OCI-LY3 (cell line): Measurements from ENCODE around the gene SULT1C3.

Source experiments
- H2AFZ ChIP-seq: fragments of 200-600, 300-600 bp; shearing (Covaris generic); 2 replicates; pipeline ENCODE4 v1.6.0; 2014; ENCODE audit warnings: antibody characterized with exemption, low read depth, low read length
- H3K27ac ChIP-seq: fragments of 200-600, 300-600 bp; sonication (generic); 2 replicates; pipeline ENCODE4 v1.5.1; 2014; ENCODE audit warnings: mild to moderate bottlenecking, low read length, moderate library complexity, mixed read lengths
- H3K27me3 ChIP-seq: fragments of 200-600, 300-600 bp; sonication (generic); 2 replicates; pipeline ENCODE4 v1.6.1; 2014; ENCODE audit warnings: low read depth, low read length, mixed read lengths
- H3K36me3 ChIP-seq: fragments of 200-600, 300-600 bp; sonication (generic); replicated peaks from 2 replicates; pipeline ENCODE3; 2014; ENCODE audit warnings: low read depth, low read length, mixed read lengths
- H3K4me1 ChIP-seq: fragments of 300-600, 200-600 bp; sonication (generic); 2 replicates; pipeline ENCODE4 v1.6.1; 2014; ENCODE audit warnings: low read length, mixed read lengths
- H3K4me2 ChIP-seq: fragments of 200-600, 300-600 bp; sonication (generic); 2 replicates; pipeline ENCODE4 v1.6.1; 2014; ENCODE audit warnings: low read length, mixed read lengths
- H3K4me3 ChIP-seq: fragments of 300-600, 200-600 bp; sonication (generic); 2 replicates; pipeline ENCODE4 v1.5.1; 2014; ENCODE audit warnings: antibody characterized with exemption, mild to moderate bottlenecking, low read length, moderate library complexity
- H3K79me2 ChIP-seq: fragments of 300-600, 200-600 bp; shearing (Covaris generic); 2 replicates; pipeline ENCODE4 v1.6.1; 2014; ENCODE audit warnings: mild to moderate bottlenecking, low read length, mixed read lengths
- H3K9ac ChIP-seq: fragments of 300-600, 200-600 bp; shearing (Covaris generic); 2 replicates; pipeline ENCODE4 v1.6.0; 2014; ENCODE audit warnings: mild to moderate bottlenecking, low read length, moderate library complexity
- H3K9me3 ChIP-seq: fragments of 200-600, 300-600 bp; shearing (Covaris generic); 2 replicates; pipeline ENCODE4 v1.6.1; 2014; ENCODE audit warnings: low read length, mixed read lengths; ENCODE audit not compliant: insufficient read depth
- H4K20me1 ChIP-seq: fragments of 200-600, 300-600 bp; sonication (generic); 2 replicates; pipeline ENCODE4 v1.6.1; 2016; ENCODE audit warnings: low read length, mixed read lengths; ENCODE audit not compliant: insufficient read depth
- EZH2phosphoT487 ChIP-seq: fragments of 200-600 bp; shearing (Covaris generic); IDR thresholded peaks from 2 replicates; pipeline ENCODE4 v1.6.1; 2018; ENCODE audit warnings: antibody characterized with exemption, mixed run types, low read depth
- TF ChIP-seq, protein P1 (sequence below): fragments of 200-600, 300-600 bp; sonication (generic); IDR thresholded peaks from 2 replicates; pipeline ENCODE4 v1.5.1; 2014; ENCODE audit warnings: antibody characterized with exemption, low read length, low read depth

Gene SULT1C3

DNA sequence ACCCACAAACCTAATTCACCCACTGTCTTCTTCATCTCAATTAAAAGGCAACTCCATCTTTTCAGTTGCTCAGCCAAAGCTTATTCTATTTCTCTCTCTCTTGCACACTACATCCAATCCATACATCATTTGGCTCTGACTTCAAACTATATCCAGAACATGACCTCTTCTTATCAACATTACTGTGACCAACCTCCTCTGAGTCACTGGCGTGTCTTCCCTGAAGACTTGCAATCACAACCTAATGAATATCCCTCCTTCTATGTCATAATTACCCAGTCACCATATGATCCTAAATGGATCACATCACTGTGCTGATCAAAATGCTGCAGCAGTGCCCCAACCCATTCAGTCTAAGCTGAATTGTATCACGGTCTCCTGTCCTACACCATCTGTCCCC, 22.6 kb upstream of the SULT1C3 start:
- Histone ChIP-seq H3K79me2 (no peaks in the 10 kb centered on the region), H3K9me3 (no peaks in the 10 kb centered on the region), H3K27ac (no peak overlapping the region), H2AFZ (no peak overlapping the region), H3K9ac (no peak overlapping the region), H3K4me1 (peaks cover 6% of the 10 kb centered on the region; the same call in 1 of the 2 replicates), H4K20me1 (no peaks in the 10 kb centered on the region), H3K27me3 (0 out of 2 replicates have a peak, but pooled peaks cover 3% of the 10 kb centered on the region), H3K36me3 (no peaks in the 10 kb centered on the region), H3K4me3 (no peak overlapping the region), H3K4me2 (no peak overlapping the region)
- no peak for TF ChIP-seq EZH2phosphoT487

DNA sequence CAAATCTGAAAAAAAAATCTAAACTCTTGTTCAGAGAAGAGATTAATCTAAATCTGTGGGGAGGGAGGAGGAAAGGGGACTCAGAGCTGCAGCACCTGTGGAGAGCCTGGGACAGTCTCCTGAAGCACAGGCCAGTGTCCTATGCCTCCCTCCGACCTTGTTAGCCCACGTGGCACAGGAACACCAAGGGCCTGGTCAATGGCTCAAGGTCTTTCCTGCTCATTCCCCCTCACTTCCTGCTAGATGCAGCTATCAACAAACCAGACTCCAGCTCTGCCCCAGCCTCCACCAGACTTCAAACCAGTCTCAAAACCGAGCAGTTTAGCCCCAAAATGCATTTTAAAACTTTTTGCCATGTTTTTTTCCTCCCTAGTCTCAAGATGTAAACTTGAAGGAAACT, 20.1 kb upstream of the SULT1C3 start:
- no peak overlapping the region for H3K27ac ChIP-seq
- TF ChIP-seq, protein P1, sequence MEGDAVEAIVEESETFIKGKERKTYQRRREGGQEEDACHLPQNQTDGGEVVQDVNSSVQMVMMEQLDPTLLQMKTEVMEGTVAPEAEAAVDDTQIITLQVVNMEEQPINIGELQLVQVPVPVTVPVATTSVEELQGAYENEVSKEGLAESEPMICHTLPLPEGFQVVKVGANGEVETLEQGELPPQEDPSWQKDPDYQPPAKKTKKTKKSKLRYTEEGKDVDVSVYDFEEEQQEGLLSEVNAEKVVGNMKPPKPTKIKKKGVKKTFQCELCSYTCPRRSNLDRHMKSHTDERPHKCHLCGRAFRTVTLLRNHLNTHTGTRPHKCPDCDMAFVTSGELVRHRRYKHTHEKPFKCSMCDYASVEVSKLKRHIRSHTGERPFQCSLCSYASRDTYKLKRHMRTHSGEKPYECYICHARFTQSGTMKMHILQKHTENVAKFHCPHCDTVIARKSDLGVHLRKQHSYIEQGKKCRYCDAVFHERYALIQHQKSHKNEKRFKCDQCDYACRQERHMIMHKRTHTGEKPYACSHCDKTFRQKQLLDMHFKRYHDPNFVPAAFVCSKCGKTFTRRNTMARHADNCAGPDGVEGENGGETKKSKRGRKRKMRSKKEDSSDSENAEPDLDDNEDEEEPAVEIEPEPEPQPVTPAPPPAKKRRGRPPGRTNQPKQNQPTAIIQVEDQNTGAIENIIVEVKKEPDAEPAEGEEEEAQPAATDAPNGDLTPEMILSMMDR, result no peak
- TF ChIP-seq EZH2phosphoT487, result no peak
- H3K9ac ChIP-seq, result no peak overlapping the region
- H3K79me2 ChIP-seq, result no peaks in the 10 kb centered on the region
- no peaks in the 10 kb centered on the region for H3K36me3 ChIP-seq
- no peak overlapping the region for H2AFZ ChIP-seq
- no peak overlapping the region for H3K4me2 ChIP-seq
- H4K20me1 ChIP-seq, result no peaks in the 10 kb centered on the region
- no peak overlapping the region for H3K4me3 ChIP-seq
- H3K9me3 ChIP-seq, result no peaks in the 10 kb centered on the region
- H3K27me3 ChIP-seq, result 0 out of 2 replicates have a peak, but pooled peaks cover 3% of the 10 kb centered on the region
- H3K4me1 ChIP-seq, result peaks cover 6% of the 10 kb centered on the region; the same call in 1 of the 2 replicates

DNA sequence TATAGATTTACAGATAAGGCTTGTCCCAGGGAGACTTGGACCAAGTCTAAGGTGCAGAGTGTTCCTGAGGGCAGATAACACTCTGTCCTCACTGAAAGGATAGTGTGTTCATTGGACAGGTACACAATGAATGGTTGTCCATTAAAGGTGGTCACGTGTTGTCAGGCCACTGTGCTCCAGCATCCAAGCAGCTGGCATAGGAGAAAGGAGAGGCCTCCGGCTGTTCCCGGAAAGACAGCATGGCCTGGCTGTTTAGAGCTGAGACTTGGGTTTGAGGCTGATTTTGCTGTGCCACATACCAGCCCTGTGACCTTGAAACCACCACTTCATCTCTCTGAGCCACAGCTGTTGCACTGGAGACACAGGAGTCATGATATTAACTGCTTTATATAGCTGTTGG, 19.6 kb upstream of the SULT1C3 start:
- Histone ChIP-seq H3K4me2 (no peak overlapping the region), H3K4me3 (no peak overlapping the region), H3K4me1 (peaks cover 6% of the 10 kb centered on the region; the same call in 1 of the 2 replicates), H3K27ac (no peak overlapping the region), H3K79me2 (no peaks in the 10 kb centered on the region), H3K9me3 (no peaks in the 10 kb centered on the region), H4K20me1 (no peaks in the 10 kb centered on the region), H3K9ac (no peak overlapping the region), H2AFZ (no peak overlapping the region), H3K36me3 (no peaks in the 10 kb centered on the region), H3K27me3 (0 out of 2 replicates have a peak, but pooled peaks cover 3% of the 10 kb centered on the region)
- TF ChIP-seq, protein P1, result no peak
- no peak for TF ChIP-seq EZH2phosphoT487

DNA sequence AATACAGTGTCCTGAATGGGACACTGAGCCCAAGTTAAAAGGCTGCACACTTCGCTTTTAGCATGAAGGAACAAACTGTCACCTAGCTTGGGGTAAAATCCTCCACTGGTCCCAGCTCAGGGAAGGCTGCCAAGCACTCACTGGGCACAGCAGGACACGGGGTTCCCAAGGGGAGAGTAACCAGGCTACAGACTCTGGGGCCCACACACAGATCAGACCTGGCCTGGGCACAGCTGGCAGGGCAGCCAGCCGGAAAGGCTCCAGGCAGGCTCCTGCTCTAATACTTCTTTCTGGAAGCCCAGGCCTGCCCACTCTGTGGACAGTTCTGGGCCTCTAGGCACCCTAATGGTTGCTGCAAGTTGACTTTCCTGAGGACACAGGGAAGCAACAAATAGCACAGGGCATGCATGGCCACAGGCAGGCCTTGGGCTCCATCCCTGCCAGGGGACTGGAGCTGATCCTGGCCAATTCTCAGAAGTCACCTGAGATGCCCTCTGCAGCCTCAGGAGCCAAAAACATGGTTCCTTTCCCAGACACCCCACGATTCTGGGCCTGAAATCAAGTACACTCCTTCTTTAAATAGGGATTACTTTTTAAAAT, 18.7 kb upstream of the SULT1C3 start:
- Histone ChIP-seq H3K4me1 (peaks cover under 1% of the 10 kb centered on the region; the same call in 1 of the 2 replicates), H3K79me2 (no peaks in the 10 kb centered on the region), H4K20me1 (no peaks in the 10 kb centered on the region), H3K9ac (no peak overlapping the region), H3K4me2 (no peak overlapping the region), H3K9me3 (no peaks in the 10 kb centered on the region), H3K27me3 (0 out of 2 replicates have a peak, but pooled peaks cover 3% of the 10 kb centered on the region), H2AFZ (no peak overlapping the region), H3K4me3 (no peak overlapping the region), H3K36me3 (no peaks in the 10 kb centered on the region), H3K27ac (no peak overlapping the region)
- TF ChIP-seq EZH2phosphoT487, result no peak
- TF ChIP-seq, protein P1, result no peak
